CD4-positive, alpha-beta T cell treated with Interleukin-2 at 100 ng/mL for 4 hours (primary cell): ENCODE measurements around the gene PIK3C2G.
"Not testable (repeated sequence)": the region's sequence is repeated elsewhere in the genome, so short reads cannot be mapped to it uniquely, and the experiment has no call there.

Experiments
- DNase-seq: peaks from one replicate; pipeline ENCODE4 v3.0.0-alpha.2; 2020; ENCODE audit warnings: low spot score

Gene PIK3C2G

DNA sequence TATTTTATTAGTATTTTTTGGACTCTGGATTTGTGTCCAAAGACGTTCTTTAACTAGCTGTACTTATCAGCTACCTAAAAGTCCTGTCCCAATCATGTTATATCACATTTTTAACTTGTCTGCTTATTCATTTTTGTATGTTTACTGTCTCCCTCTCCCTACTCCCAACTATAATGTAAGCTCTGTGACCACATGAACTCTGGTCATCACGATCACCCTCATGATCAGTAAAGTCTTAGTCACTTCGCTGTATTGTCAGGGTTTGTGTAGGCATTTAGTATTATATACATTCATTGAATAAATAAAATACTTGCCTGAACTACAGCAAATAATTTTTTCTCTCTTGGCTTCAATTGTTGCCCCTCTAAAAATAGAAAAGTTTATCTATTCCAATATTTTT is 211.0 kb downstream of the PIK3C2G start:
- DNase-seq: no peak

DNA sequence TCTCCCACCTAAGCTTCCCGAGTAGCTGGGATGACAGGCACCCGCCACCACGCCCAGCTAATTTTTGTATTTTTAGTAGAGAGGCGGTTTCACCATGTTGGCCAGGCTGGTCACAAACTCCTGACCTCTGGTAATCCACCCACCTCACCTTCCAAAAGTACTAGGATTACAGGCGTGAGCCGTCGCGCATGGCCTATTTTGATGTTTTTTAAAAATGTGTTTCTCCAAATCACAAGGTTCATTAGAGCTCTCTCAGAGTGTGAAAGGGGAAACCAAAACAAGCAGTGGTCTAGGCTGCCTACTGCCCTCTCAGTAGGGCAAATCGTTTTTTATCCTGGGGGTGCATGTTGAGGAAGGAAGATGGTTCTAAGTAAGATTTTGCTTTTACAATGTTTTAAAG is 211.5 kb downstream of the PIK3C2G start:
- DNase-seq: no peak

DNA sequence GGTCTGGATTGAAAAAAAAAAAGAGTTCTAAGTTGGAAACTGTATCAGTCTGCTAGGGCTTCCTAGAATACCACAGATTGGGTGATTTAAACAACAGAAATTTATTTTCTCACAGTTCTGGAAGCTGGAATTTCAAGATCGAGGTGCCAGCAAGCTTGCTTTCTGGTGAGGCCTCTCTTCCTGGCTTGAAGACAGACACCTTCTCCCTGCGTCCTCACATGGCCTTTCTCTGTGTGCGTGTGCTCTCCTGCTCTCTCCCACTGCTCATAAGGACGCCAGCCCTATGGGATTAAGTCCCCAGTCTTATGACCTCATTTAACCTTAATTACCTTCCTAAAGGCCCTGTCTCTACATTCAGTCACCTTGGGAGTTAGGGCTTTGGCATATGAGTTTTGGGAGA is 215.5 kb downstream of the PIK3C2G start:
- no peak for DNase-seq

DNA sequence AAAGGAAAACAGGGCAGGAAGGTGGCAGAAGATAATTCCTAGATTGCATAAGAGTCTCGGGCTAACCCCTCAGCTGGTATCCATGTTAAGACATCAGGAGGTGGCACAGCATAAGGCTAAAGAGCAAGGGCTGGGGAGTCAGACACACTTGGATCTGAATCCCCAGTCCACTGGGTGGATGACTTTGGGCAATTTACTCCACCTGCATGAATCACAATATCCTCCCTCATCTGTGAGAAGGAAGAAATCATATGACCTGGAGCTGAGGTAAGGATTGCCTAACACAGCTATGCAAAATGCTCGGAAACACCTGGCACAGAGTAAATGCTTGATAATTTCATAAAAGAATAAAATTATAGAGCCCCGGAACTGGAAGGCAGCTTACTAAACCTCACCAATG is 217.9 kb downstream of the PIK3C2G start:
- no peak for DNase-seq

DNA sequence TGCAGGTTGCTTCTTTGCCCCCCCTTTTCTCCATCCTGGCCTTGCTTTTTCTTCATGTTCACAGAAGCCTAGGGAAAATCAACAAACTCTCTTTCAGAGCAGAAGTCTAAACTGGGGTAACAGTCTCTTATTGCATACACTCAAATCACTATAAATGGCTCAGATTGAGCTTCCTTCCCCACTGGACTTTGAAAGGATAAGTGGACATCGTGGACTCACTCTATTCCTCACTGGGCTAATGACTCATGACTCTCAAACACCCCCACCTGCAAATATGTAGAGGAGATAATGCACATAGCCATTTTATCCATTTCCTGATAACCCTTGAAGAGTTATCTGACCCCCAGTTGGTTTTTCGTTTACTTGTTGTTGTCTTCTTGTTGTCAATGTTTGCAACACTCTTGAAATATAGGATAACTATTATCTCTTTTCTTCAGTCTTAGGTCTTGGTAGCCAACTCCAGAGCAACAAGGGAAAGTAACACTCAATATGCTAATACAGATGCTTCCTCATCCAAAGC is 221.3 kb downstream of the PIK3C2G start:
- DNase-seq: no peak

DNA sequence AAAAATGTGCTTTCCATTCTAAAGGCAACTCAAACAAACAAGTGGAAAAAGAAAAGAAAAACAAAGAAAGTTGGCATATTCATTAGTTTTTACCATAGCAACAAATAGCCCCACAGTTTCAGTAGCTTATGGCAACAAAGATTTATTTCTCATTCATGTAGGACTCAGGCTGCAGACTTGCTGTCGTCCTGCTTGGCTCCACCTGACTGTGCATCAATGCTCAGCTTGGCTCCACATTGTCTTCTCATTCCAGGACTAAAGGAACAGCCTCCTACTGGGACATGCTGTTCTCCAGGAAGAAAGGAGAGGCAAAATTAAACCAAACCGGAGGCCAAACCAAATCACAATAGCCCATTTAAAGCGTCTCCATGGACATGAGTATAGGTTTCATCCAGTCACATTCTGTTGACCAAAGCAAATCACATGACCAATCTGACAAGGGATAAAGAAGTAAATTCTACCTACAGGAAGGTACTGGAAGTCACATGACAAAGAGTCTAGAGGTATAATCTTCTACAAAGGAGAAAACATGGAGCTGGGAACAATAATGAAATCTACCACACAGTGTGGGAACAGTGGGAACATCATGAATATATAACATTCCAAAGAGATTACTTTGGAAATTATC is 222.5 kb downstream of the PIK3C2G start:
- DNase-seq: no peak

DNA sequence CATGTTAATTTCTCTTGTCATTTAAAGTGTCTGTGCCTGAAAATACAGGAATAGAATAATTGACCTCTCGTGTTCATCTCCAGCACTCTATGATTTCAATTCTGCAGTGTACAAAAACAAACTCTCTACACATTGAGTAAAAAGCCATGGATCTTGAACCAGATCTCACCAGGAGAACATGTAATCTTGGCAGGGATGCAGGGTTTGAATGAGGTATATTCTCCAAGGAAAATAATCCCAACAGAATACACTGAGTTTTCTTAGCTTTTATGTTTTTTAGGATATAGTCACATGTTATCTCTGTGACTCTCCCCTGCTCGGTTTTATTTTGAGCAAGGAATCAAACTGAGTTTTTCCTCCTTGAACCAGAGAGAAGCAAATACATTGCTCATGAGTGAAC is 224.7 kb downstream of the PIK3C2G start:
- no peak for DNase-seq

DNA sequence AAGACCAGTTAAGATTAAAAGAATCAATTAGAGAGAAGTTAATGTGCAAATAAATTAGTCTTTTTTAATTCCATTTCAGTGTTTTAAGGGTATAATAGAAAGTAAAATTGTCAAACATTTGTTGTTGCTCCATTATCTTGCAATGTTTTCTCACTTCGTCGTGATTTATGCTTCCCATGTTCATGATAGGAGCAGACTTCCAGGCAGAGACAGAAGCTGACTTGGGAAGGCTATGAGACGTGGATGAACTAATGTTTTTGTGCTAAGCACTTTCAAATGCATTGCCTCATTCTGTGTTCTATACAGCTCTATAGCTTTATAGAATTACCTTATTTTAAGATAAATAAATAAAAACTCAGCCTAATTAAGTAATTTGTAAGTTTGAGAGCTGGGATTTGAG is 226.2 kb downstream of the PIK3C2G start:
- DNase-seq: no peak

DNA sequence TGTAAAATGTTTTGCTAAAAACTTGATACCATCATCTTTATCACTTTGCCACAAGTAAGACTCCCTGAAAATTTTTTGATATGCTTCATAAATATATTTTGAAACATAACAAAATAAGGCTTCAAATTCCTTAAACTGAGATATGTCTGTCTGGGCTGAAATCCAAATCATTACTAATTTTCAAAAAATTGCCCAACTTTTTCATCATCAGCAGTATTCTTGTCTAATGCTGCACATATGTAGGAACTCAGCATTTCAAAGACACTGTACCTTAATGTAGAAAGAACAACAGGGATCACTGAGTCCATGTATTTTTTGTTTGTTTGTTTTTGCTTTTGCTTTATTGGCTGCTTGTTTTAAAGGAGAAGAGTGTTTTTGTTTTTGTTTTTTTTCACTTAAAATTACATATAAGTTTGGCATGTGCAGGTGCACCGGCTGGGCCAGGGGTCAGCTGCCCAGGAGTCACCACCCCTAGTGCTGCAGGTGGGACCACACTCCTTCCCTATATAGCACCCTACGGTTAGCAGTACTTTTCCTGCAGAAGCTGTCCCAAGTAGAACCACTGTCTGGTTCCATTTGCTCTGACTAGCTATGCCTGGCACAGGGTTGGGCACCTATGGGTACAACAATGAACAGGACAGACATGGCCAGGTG is 231.2 kb downstream of the PIK3C2G start:
- no peak for DNase-seq

DNA sequence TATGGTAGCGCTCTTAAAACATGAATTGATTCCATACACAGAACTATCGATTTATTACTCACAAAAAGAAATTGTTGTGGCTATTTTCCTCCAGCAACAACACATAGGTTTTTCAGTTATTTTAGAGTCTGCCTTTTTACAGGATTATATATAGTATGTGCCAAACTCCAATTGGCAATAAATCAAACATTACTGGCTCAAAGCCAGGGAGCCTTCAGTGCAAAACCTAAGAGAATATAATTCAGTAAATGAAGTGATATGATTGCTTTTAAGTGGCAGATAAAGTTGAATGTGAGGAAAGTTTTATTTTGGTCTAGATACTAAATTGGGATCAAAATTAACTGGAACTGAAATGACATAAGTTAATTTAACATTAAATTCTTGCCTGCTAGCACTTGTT is 234.8 kb downstream of the PIK3C2G start:
- DNase-seq: no peak

DNA sequence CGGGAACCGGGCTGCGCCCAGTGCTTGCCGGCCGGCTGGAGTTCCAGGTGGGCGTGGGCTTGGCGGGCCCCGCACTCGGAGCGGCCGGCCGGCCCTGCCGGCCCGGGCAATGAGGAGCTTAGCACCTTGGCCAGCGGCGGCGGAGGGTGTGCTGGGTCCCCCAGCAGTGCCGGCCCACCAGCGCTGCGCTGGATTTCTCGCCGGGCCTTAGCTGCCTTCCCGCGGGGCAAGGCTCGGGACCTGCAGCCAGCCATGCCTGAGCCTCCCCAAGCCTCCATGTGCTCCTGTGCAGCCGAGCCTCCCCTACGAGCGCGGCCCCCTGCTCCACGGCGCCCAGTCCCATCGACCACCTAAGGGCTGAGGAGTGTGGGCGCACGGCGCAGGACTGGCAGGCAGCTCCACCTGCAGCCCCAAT is 238.8 kb downstream of the PIK3C2G start:
- DNase-seq: not testable (repeated sequence)

DNA sequence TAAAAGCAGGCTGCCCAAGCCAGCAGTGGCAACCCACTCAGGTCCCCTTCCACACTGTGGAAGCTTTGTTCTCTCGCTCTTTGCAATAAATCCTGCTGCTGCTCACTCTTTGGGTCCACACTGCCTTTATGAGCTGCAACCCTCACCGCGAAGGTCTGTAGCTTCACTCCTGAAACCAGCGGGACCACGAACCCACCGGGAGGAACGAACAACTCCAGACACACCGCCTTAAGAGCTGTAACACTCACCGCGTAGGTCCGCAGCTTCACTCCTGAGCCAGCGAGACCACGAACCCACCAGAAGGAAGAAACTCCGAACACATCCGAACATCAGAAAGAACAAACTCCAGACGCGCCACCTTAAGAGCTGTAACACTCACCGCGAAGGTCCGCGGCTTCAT is 239.4 kb downstream of the PIK3C2G start:
- not testable (repeated sequence) for DNase-seq

DNA sequence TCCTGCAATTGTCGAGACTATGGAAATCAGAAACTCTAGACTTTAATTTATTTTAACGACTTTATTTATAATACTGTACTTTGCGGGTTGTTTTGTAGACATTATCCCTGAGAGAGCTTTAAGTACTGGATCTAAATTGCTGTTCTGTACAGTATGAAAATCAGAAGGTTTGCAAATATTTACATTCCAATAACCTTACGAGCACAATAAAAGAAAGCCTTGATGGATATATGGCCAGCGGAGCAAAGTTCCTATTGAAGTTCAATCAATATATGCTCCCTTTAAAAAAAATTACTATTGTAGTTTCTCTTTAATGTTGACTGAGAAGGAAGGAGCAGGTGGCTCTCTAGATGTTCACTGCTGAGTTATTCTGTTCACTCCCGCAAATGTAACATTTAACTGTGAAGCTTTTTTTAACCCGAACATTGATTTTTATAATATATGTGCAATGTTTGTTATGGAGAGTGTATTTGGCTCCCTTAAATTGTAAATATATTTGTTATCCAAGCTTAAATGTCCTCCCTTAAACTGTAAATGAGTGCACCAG is 241.2 kb downstream of the PIK3C2G start:
- no peak for DNase-seq

DNA sequence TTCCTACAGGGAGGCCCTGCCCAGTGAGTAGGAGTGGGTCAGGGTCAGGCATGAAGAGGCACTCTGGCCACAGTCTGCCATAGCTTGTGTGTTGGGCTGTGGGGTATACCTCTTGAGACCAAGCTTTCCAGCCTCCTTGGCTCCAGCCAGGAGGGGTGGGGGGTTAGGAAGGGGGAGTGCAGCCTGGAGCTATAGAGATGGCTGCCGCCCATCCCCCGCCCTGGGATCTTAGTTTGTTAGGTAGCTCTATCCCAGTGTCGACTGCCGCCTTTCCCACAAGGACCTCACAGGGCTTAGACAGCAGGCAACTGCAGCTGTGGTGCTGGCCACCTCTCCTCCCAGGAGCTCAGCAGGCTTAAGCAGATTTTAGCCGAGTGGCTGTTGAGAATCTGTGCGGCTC is 260.1 kb downstream of the PIK3C2G start:
- DNase-seq: no peak

DNA sequence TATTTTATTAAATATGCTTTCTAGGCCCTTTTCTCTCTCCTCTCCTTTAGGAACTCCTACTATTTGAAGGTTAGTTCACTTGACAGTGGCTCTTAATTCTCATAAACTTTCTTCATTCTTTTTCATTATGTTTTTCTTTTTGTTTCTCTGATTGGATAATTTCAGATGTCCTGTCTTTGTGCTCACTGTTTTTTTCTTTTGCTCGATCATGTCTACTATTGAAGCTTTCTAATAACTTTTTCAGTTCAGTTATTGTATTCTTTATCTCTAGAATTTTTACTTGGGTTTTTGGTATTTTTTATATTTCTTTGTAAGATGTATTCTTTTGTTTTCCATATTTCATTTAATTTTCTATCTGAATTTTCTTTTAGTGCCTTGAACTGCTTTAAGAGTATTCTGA is 261.5 kb downstream of the PIK3C2G start:
- DNase-seq: no peak

DNA sequence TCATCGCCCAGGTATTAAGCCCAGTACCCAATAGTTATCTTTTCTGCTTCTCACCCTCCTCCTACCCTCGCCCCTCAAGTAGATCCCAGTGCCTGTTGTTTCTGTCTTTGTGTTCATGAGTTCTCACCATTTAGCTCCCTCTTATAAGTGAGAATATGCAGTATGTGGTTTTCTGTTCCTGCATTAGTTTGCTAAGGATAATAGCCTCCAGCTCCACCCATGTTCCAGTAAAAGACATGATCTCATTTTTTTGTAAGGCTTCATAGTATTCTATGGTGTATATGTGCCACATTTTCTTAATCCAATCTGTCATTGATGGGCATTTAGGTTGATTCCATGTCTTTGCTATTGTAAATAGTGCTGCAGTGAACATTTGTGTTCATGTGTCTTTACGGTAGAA is 281.2 kb downstream of the PIK3C2G start:
- not testable (repeated sequence) for DNase-seq

DNA sequence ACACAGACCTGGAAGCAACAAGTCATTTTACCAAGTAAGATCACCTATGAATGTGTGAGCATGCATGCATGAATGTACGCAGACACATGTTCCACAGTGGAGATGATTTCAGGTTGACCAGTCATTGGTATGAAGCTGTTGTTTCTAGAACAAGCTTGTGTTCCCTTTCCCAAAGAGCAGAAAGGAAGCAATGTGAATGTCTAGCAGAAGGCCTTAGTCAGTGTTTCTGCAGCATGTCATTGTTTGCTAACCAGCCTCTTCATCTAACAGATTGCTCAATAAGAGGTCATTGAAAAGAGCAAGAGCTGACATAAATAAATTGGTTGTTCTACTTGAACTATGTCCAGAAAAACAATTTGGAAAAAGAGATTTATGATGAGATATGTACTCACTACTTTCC is 285.1 kb downstream of the PIK3C2G start:
- DNase-seq: no peak

DNA sequence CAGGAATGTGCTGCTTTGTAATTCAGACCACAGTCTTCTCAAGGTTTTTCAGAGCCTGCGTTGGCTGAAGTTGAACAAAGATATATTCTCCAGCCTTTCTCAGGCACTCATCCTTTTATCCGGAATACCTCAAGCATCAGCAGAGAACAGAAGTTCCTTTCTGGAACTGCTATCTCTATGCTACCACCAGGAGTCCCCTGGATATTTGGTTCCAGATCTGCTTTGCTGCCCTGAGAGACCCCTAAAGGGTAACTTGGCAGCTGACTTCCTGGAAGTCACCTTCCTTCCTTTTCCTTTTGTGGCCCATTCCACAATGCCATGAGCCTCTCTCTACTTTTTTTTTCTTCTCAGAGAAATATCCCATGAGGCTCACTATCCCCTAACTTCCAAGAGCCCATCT is 288.3 kb downstream of the PIK3C2G start:
- DNase-seq: no peak

DNA sequence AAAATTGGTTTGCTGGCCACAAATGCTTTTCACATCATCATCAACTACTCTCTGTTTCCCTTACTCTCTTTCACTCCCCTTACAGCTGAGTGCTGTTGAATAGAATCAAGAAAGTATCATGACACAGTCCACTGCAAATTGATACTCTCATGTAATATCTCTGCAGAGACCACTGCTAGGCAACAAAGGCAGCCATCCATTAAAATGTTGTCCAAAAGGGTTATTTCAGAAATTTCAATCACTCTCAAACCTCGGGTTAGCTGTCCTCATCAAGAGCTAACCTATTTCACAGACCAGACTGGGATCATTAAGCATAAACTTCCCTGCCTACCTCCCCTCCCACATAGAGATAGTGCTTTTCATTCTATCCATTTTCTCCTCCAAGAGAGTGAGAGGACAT is 289.8 kb downstream of the PIK3C2G start:
- no peak for DNase-seq

DNA sequence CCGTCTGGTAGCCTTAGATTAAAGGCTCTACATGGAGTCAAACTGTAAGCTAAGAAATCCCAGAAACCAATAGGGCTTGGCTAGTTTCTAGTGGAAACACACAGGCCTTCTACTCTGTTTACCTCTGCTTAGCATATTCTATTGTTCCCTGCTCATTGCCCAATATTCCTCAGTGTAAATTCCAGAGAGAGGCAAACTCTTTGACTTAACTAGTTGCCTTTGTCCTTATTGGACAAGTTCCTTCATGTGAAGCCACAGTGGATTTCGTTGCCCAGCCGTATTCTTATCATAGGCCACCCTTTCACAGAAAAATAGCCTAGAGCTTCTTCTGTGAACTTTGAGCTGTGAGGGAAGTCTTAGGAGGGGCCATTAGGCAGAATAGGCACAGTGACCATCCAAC is 290.4 kb downstream of the PIK3C2G start:
- no peak for DNase-seq

DNA sequence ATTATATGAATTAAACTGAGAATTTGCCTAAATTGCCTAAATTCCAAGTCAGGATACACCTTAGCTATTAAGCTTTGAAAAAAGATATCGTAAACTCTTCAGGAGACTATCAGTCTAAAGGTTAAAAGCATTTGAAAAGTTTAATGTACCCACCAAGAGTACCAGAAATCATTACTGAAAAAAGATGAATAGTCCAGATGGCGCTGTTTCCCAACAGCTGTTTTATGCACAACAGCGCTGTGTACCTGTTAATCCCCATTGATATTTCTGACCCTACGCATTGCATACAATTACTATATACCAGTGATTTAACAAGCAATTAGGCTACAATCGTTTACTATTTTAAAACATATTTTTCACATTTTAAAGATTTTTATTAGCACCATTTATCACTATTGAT is 291.5 kb downstream of the PIK3C2G start:
- no peak for DNase-seq

DNA sequence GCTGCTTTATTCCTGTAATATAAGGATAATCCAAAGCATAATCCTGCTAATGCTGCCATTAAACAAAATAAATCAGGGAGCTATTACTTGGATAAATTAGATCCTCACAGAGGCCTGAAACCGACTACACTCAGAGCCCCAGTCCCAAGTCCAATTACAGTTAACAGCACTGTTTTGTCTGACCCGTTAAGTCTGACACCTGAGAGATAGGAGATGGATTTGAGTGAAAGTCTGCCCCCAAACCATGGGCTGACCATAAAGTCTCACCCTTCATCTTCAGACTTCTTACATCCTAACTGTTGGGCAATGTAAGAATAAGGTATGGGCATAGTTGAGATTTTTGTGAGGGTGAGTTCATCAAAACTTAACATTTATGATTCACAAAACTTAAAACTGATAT is 294.8 kb downstream of the PIK3C2G start:
- DNase-seq: no peak

DNA sequence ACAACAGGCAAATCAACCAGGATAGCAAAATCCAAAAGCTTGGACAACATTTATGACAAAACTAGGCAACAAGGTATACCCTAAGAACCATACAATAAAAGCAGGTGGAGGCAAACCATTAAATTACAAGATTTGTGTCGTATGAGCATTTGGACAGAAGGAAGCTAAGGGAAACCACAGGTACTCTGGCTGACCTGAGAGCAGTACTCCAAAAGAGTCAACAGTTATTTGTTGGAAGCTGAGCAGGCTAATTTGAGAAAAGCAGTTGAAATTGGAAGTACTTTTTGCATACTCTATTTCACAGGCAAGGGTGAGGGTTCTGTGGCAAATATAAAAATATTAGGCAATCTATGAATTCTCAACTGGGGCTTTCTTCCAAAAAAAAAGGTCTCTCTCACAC is 297.9 kb downstream of the PIK3C2G start:
- no peak for DNase-seq

DNA sequence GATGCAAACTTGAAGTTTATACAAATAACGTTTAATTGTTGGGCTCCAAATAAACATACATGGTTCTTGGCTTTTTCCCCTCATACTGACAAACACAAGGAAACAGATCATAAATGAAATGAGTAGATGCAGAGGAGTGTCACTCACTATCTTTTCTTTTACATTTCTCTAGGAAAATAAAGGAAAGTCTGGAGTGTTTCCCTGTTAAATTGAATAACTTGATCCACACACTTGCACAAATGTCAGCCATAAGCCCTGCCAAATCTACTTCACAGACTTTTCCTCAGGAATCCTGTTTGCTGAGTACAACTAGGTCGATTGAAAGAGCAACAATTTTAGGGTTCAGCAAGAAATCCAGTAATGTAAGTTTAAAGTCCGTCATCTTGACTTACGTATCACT is 301.2 kb downstream of the PIK3C2G start:
- no peak for DNase-seq
